ENCODE measurements around the gene GHR.

The GHR gene

GRCh38 chr5:42745426-42745825 is 322.2 kb downstream of the GHR start:
- no peak for DNase-seq

GRCh38 chr5:42745856-42746255 is 322.6 kb downstream of the GHR start:
- no peak for DNase-seq

GRCh38 chr5:42749020-42749419 is 325.8 kb downstream of the GHR start:
- peak; percentile 11 for DNase-seq

GRCh38 chr5:42750507-42750906 is 327.3 kb downstream of the GHR start:
- DNase-seq, result no peak

- DNase-seq, result no peak
Measured at GRCh38 chr5:42751044-42751443, 327.8 kb downstream of the GHR start.

GRCh38 chr5:42753099-42753498 is 329.9 kb downstream of the GHR start:
- no peak for DNase-seq

- peak; percentile 66 for DNase-seq
Measured at GRCh38 chr5:42756606-42757601, 333.7 kb downstream of the GHR start, which contains the start of gene CCDC152. Gene CCDC152, plus strand, starts transcription at chr5:42756818. Its CDS starts 2,304 bp downstream, at chr5:42759122.

- no peak for DNase-seq
Measured at GRCh38 chr5:42759456-42759855, 336.2 kb downstream of the GHR start.

- no peak for DNase-seq
Measured at GRCh38 chr5:42760426-42760825, 337.2 kb downstream of the GHR start.

- DNase-seq, result no peak
Measured at GRCh38 chr5:42761791-42762190, 338.6 kb downstream of the GHR start.

GRCh38 chr5:42767491-42768105 is 344.4 kb downstream of the GHR start:
- peak; percentile 53 for DNase-seq

GRCh38 chr5:42768106-42768504 is 344.9 kb downstream of the GHR start:
- DNase-seq, result no peak

GRCh38 chr5:42770003-42770402 is 346.8 kb downstream of the GHR start:
- no peak for DNase-seq
